K562 treated with DMSO at 1 percent for 48 hours (cell line): ENCODE data around the gene SAMHD1. TPM values are rescaled to one million over a fixed set of nuclear protein-coding genes. Genes with fewer than 3 reads are reported as not detected.

ENCODE experiments used
- total RNA-seq: library from RNA; unstranded; fragments of 300-600 nt; gene quantifications from 2 replicates; pipeline ENCODE4 v1.2.3, GENCODE V29; 2022; ENCODE audit warnings: low replicate concordance; ENCODE audit errors: extremely low read depth

SAMHD1 gene
- total RNA-seq, result not detected in 2 replicates

GRCh38 chr20:36951198-36951978 lies at the start of gene SAMHD1:
SAMHD1 (minus strand) TSS chr20:36951708; CDS start chr20:36951643, 65 bp downstream.

DNA sequence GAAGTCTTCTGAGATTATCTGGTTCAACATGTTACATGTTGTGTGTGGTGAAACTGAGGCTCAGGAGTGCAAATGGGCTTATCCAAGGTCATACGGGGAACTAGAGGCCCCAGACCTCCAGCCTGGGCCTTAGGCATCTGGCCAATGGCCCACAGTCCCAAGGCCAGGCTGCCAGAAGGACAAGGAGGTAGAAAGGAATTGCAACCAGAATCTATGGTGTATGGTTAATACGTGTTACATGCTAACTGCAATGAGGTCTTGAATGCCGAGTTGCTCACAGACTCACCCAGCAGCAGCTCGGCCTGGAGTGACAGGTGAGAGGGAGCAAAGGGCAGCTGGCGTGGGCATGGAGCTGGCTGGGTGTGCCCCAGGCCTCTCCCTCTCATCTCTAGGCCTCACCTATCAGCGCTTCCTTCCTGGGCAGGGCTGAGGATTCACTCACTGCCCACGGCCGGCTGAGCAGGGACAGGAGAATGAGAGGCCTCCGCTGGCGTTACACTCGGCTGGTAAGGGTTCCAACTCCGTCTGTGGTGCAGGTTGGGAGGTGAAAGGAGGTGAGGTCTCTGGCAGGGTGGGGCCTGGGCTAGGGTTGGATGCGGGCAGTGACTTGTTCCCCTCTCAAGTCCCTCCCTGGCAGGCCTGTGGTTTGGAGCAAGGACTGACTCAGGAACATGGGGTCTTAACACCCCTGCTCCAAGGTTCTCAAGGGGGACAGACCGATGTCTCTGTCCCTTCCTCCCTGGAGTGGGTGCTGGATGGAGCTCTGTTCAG lies 75.6 kb downstream of the SAMHD1 start, which contains the start of gene TLDC2:
Gene TLDC2, plus strand, starts transcription at position 437 of the 771 bp plus-strand sequence. Its CDS starts 37 bp downstream, at position 474.

Other genes with a start within 250 kb of the SAMHD1 start
- gene NDRG3, start 205.6 kb downstream of the SAMHD1 start, total RNA-seq, result not detected in 2 replicates
- gene DSN1, start 177.9 kb downstream of the SAMHD1 start, total RNA-seq, result not detected in 2 replicates
- not detected in 2 replicates for gene TLDC2, start 75.6 kb downstream of the SAMHD1 start, total RNA-seq
- not detected in 2 replicates for gene RBL1, start 144.3 kb upstream of the SAMHD1 start, total RNA-seq
- gene RPN2, start 227.6 kb upstream of the SAMHD1 start, total RNA-seq, result not detected in 2 replicates
- gene MROH8, start 227.8 kb upstream of the SAMHD1 start, total RNA-seq, result not detected in 2 replicates